SJCRH30 (cell line): ENCODE data around the gene SPRYD3. TPM values are rescaled to one million over a fixed set of nuclear protein-coding genes. Genes with fewer than 3 reads are reported as not detected.

Experiments
- DNase-seq, 2 experiments: peaks; one replicate each; pipeline ENCODE4 v3.0.0-alpha.2; 2015 to 2020
- H3K27ac ChIP-seq: fragments of 250-450 bp; sonication (Bioruptor Pico); 2 replicates; pipeline ENCODE4 v1.5.1; 2020; ENCODE audit warnings: mild to moderate bottlenecking, moderate library complexity
- H3K27me3 ChIP-seq: fragments of 250-450 bp; sonication (Bioruptor Pico); 2 replicates; pipeline ENCODE4 v1.5.1; 2020; ENCODE audit warnings: mild to moderate bottlenecking, moderate library complexity
- H3K36me3 ChIP-seq: fragments of 250-450 bp; sonication (Bioruptor Pico); 2 replicates; pipeline ENCODE4 v1.5.1; 2020; ENCODE audit warnings: mild to moderate bottlenecking, moderate library complexity
- H3K4me1 ChIP-seq: fragments of 250-450 bp; sonication (Bioruptor Pico); 2 replicates; pipeline ENCODE4 v1.5.1; 2020; ENCODE audit warnings: mild to moderate bottlenecking, moderate library complexity
- H3K4me3 ChIP-seq: fragments of 250-450 bp; sonication (Bioruptor Pico); 2 replicates; pipeline ENCODE4 v1.5.1; 2020; ENCODE audit warnings: mild to moderate bottlenecking, moderate library complexity
- H3K9me3 ChIP-seq: fragments of 250-450 bp; sonication (Bioruptor Pico); replicated peaks from 2 replicates; pipeline ENCODE4 v1.5.1; 2020; ENCODE audit warnings: mild to moderate bottlenecking, moderate library complexity
- total RNA-seq: library from RNA; depleted of rRNA; stranded (reverse); fragments of >200 nt; shearing (Covaris generic); gene quantifications from 2 replicates; pipeline ENCODE4 v1.2.3, GENCODE V29; 2014

SPRYD3 gene
- total RNA-seq, 1 experiment from 2014 or later: 10.4 TPM

DNA sequence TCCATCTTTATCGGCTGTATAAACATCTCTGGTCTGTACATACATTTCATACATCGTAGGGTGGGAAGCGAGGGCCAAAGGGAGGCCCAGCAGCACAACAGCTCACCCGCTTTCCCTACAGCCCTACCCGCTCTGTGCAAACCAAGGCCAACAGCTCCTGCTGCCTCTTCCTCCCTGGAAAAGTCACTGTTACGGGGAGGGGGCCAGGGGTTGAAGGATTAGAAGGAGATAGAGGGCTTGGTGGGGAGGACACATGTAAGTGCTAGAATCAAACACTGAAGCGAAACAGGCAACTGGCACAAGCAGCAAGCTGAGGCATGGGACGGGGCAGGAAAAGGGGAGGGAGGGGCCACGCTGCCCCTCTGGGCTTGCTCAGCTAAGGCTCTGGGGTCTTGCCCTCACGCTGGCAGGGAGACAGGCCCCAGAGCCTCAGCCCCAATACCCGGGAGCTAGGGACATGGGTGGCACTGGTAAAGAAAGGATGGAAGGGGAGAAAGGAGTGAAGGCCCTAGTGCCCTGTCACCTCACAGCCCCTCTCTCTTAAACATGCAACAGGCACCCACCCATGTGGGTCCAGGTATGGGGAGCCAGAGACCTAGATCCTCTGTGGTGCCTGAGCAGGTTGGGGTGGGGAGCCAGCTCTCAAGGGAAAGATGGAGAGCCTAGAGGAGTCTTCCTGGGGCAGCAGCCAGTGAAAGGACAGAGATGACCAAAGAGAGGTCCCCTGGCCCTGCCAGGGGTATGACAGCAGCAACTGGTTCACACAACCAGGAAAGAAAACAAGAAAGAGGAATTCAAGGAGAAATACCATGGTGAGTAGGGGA, 14.4 kb downstream of the SPRYD3 start:
- H3K36me3 ChIP-seq: no peaks in the 10 kb centered on the region
- peaks cover 21% of the 10 kb centered on the region for H3K4me1 ChIP-seq
- no peak overlapping the region for H3K27ac ChIP-seq
- H3K27me3 ChIP-seq: no peaks in the 10 kb centered on the region
- no peak for DNase-seq
- H3K4me3 ChIP-seq: no peak overlapping the region
- no peaks in the 10 kb centered on the region for H3K9me3 ChIP-seq

DNA sequence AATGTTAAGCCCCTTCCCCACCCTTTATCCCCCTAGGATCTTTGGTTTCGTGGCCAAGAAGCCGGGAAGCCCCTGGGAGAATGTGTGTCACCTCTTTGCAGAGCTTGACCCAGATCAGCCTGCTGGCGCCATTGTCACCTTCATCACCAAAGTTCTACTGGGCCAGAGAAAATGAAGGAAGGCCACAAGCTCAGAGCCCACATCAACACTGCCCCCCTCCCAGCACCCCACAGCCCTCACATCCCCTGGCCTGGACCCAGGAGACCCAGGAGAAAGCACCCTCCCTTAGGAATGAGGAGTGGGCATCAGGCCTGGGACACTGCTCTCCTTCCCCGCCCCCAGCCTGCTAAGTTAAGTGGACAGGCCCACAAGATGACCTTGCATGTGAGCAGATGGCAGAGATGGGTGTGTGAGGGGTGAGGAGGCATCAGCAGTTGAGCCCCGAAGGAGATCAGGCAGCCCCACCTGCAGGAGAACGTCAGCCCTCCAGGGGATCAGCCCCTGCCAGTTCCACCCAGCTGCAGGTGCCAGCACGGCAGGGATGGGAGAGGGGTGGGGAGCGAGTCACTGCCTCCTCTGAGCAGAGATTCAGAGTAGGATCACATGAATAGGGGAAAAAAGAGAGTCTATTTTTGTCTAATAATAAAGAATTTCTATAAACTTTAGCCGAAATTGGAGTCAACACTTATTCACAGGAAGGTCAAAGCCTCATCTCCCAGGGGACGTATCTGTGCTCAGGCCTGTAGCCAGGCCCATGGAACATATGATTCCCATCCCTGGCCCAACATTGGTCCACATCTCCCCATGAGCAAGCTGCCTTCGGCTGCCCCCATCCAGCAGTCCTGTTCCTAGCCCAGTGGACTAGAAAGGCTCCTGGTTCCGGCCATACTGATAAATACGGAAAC, 15.2 kb downstream of the SPRYD3 start:
- no peak overlapping the region for H3K4me3 ChIP-seq
- H3K27ac ChIP-seq: no peak overlapping the region
- peaks cover 21% of the 10 kb centered on the region for H3K4me1 ChIP-seq
- H3K27me3 ChIP-seq: no peaks in the 10 kb centered on the region
- DNase-seq: no peak
- H3K9me3 ChIP-seq: no peaks in the 10 kb centered on the region
- no peaks in the 10 kb centered on the region for H3K36me3 ChIP-seq

DNA sequence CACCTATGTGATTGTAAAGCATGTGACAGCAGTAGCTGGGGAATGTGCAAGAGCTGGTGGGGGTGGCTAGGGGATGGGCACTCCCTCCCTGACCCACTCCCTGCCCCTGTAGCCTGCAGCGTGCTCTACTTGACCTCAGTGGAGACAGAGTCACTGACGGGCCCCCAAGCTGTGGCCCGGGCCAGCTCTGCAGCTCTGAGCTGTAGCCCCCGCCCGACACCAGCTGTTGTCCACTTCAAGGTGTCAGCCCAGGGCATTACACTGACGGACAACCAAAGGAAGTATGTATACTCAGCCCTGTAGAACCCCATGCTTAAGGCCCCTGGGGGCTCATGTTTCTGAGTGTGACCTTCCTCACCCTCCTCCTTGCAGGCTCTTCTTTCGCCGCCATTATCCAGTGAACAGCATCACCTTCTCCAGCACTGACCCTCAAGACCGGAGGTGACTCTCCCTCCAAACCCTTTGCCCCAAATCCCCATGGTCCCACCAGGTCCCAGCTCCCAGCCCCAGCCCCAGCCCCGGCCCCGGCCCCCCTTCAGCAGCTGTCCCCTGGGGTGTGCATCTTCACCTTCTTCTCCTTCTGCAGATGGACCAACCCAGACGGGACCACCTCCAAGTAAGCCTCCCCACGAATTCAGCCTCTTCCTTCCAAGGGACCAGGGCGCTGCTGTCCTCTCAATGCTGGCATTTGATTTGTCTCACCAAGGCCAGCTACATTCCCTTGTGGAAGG, 16.0 kb downstream of the SPRYD3 start:
- H3K27me3 ChIP-seq: no peaks in the 10 kb centered on the region
- no peak overlapping the region for H3K27ac ChIP-seq
- no peak for DNase-seq
- H3K9me3 ChIP-seq: no peaks in the 10 kb centered on the region
- peaks cover 21% of the 10 kb centered on the region for H3K4me1 ChIP-seq
- no peaks in the 10 kb centered on the region for H3K36me3 ChIP-seq
- H3K4me3 ChIP-seq: no peak overlapping the region

DNA sequence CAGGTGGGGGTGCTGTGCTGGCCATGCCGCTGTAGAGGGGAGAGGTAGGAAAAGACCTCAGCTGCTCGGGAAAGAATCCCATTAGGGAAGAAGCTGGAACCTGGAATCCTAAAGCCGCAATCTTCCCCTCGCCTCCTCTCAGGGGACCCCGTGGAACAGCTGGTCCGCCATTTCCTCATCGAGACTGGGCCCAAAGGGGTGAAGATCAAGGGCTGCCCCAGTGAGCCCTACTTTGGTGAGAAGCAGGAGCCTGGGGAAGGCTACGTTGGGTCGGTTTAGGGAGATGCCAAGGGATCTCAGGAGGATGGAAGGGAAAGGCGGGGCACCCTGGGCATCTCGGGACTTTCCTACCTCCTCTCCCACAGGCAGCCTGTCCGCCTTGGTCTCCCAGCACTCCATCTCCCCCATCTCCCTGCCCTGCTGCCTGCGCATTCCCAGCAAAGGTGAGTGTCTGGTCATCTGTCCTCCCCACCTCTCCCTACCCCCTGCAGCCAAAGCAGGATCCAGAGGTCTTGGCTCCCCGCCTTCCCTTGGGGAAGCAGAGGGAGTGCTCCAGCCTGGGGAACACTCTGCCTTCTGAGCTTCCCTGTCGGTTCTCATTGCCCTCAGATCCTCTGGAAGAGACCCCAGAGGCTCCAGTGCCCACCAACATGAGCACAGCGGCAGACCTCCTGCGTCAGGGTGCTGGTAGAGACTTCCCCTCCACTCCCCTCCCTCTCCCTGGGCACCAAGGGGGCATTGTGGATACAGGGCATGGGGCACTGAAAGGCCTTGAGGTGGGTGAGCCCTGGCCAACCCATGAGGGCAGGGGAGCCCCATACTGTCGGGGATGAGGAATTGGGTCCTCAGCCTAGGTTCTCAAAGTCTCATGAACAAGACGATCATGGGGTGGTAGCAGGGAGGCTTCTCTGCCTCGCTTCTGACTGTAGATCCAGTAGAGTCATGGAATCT, 16.9 kb downstream of the SPRYD3 start:
- Histone ChIP-seq H3K4me3 (no peak overlapping the region), H3K27me3 (no peaks in the 10 kb centered on the region), H3K9me3 (no peaks in the 10 kb centered on the region), H3K36me3 (no peaks in the 10 kb centered on the region), H3K27ac (no peak overlapping the region), H3K4me1 (peaks cover 21% of the 10 kb centered on the region)
- no peak for DNase-seq

DNA sequence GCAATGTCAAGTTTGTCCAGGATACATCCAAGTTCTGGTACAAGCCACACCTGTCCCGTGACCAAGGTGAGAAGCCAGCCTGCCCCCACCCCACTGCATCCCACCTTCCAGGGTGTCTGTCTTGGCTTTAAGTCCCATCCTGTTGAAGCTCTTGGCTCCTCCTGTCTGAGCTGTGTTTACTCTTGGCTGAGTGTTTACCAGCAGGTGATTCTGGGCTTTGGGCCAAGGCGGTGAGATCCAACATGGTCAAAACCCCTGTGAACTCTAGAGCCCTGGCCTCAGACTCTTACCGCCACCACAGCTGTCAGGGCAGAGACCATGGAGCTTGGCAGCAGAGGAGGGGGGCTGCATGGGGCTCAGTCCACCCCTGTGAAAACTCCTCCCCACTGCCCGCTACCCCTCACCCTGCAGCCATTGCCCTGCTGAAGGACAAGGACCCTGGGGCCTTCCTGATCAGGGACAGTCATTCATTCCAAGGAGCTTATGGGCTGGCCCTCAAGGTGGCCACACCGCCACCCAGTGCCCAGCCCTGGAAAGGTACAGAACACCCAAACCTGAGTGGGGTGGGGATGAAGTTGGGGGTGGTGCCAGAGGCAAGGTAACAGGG, 17.7 kb downstream of the SPRYD3 start:
- no peak overlapping the region for H3K4me3 ChIP-seq
- no peak for DNase-seq
- H3K27me3 ChIP-seq: no peaks in the 10 kb centered on the region
- H3K27ac ChIP-seq: no peak overlapping the region
- peaks cover 21% of the 10 kb centered on the region for H3K4me1 ChIP-seq
- H3K36me3 ChIP-seq: no peaks in the 10 kb centered on the region
- H3K9me3 ChIP-seq: no peaks in the 10 kb centered on the region

DNA sequence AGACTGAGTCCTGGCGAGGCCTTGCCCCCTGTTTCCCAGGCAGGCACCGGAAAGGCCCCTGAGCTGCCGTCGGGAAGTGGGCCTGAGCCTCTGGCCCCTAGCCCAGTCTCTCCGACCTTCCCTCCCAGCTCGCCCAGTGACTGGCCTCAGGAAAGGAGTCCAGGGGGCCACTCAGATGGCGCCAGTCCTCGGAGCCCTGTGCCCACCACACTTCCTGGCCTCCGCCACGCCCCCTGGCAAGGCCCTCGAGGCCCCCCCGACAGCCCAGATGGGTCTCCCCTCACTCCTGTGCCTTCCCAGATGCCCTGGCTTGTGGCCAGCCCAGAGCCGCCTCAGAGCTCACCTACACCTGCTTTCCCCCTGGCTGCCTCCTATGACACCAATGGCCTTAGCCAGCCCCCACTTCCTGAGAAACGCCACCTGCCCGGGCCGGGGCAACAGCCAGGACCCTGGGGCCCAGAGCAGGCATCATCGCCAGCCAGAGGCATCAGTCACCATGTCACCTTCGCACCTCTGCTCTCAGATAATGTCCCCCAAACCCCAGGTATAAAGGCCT, 18.4 kb downstream of the SPRYD3 start:
- DNase-seq: no peak
- H3K36me3 ChIP-seq: no peaks in the 10 kb centered on the region
- no peaks in the 10 kb centered on the region for H3K9me3 ChIP-seq
- no peaks in the 10 kb centered on the region for H3K27me3 ChIP-seq
- no peak overlapping the region for H3K27ac ChIP-seq
- no peak overlapping the region for H3K4me3 ChIP-seq
- H3K4me1 ChIP-seq: peaks cover 15% of the 10 kb centered on the region; the same call in 1 of the 2 replicates

DNA sequence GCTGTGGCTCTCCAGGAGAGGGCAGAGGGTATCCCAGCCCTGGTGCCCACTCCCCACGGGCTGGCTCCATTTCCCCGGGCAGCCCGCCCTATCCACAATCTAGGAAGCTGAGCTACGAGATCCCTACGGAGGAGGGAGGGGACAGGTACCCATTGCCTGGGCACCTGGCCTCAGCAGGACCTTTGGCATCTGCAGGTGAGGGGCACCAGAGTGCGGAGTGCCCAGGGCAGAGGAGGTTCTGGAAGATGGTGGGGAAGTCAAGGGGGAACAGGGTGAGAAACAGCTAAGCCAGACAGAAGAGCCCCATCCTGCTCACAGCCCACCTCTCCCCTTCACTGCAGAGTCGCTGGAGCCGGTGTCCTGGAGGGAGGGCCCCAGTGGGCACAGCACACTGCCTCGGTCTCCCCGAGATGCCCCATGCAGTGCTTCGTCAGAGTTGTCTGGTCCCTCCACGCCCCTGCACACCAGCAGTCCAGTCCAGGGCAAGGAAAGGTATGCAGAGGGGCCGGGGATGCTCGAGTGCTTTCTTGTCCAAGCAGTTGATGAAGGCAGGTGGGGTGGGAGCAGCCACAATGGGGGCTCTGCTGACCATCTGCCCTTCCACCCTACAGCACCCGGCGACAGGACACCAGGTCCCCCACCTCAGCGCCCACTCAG, 19.0 kb downstream of the SPRYD3 start:
- Histone ChIP-seq H3K36me3 (no peaks in the 10 kb centered on the region), H3K4me3 (no peak overlapping the region), H3K27ac (no peak overlapping the region), H3K9me3 (no peaks in the 10 kb centered on the region), H3K27me3 (no peaks in the 10 kb centered on the region), H3K4me1 (peaks cover 15% of the 10 kb centered on the region; the same call in 1 of the 2 replicates)
- no peak for DNase-seq

DNA sequence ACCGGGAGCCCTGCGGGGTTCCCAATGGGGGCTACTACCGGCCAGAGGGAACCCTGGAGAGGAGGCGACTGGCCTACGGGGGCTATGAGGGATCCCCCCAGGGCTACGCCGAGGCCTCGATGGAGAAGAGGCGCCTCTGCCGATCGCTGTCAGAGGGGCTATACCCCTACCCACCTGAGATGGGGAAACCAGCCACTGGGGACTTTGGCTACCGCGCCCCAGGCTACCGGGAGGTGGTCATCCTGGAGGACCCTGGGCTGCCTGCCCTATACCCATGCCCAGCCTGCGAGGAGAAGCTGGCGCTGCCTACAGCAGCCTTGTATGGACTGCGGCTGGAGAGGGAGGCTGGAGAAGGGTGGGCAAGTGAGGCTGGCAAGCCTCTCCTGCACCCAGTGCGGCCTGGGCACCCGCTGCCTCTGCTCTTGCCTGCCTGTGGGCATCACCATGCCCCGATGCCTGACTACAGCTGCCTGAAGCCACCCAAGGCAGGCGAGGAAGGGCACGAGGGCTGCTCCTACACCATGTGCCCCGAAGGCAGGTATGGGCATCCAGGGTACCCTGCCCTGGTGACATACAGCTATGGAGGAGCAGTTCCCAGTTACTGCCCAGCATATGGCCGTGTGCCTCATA, 19.6 kb downstream of the SPRYD3 start:
- Histone ChIP-seq H3K4me1 (peaks cover 15% of the 10 kb centered on the region; the same call in 1 of the 2 replicates), H3K27ac (no peak overlapping the region), H3K27me3 (no peaks in the 10 kb centered on the region), H3K9me3 (no peaks in the 10 kb centered on the region), H3K36me3 (no peaks in the 10 kb centered on the region), H3K4me3 (no peak overlapping the region)
- DNase-seq: no peak

DNA sequence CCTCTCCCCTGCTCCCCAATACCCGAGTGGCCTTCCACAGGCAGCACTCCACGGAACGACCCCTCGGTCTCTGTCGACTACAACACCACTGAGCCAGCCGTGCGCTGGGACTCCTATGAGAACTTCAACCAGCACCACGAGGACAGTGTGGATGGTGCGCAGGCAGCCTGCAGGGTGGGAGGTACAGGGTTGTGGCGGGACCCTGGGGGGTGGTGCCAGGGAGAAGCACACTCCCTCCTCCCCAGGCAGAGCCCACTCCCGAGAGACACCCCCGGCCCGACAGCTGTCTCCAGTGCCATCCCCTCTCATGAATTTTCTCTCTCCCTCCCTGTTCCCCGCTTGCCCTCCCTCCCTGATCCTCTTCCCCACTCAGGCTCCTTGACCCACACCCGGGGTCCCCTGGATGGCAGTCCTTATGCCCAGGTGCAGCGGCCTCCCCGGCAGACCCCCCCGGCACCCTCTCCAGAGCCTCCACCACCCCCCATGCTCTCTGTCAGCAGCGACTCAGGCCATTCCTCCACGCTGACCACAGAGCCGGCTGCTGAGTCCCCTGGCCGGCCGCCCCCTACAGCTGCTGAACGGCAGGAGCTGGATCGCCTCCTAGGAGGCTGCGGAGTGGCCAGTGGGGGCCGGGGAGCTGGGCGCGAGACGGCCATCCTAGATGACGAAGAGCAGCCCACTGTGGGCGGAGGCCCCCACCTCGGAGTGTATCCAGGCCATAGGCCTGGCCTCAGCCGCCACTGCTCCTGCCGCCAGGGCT, 20.3 kb downstream of the SPRYD3 start:
- Histone ChIP-seq H3K27me3 (no peaks in the 10 kb centered on the region), H3K36me3 (no peaks in the 10 kb centered on the region), H3K4me3 (no peak overlapping the region), H3K9me3 (no peaks in the 10 kb centered on the region), H3K4me1 (peaks cover 15% of the 10 kb centered on the region; the same call in 1 of the 2 replicates), H3K27ac (no peak overlapping the region)
- no peak for DNase-seq

DNA sequence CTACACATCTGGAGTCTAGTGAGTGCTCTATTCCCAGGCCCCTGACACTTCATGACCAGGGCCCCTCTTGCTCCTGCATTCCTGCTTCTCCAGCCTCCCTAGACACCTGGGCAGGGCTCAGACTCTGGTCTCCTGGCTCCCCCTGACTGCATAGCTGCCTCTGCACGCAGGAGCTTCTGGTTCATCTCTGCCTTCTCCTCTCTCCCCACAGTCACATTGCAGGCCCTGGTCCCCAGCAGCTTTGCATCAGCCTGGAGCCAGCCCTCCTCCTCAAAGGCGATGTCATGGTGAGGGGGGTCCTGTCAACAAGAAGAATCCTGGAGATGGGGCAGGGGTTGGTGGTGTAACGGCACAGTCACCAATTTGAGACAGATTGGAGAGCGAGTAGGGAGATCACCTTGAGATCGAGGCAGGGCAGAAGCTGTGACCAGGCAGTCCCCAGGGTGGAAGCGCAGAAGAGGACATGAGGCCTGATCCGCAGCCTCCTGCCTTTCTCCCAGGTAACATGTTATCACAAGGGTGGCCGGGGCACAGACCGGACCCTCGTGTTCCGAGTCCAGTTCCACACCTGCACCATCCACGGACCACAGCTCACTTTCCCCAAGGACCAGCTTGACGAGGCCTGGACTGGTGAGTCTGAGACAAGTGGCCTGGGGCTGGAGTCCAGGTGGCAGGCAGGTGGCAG, 21.2 kb downstream of the SPRYD3 start:
- H3K4me1 ChIP-seq: peaks cover 14% of the 10 kb centered on the region; the same call in 1 of the 2 replicates
- no peak overlapping the region for H3K27ac ChIP-seq
- H3K36me3 ChIP-seq: no peaks in the 10 kb centered on the region
- no peaks in the 10 kb centered on the region for H3K27me3 ChIP-seq
- H3K4me3 ChIP-seq: no peak overlapping the region
- DNase-seq: no peak
- no peaks in the 10 kb centered on the region for H3K9me3 ChIP-seq

DNA sequence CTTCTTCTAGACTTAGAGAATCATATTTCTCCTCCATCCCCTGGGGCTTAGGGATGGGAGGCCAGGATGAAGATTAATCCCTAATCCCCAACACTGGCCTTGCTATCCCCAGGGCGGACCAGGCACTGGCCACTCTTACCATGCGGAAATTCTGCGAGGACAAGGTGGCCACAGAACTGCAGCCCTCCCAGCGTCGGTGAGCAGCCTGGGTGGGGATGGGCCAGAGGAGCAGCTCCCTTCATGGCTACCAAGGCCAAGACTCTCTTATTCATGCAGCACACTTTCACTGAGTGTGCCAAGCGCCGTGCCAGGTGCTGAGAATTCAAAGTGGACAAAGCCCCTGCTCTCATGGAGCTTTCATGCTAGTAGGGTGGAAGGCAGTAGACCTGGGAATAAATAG, 22.3 kb downstream of the SPRYD3 start:
- Histone ChIP-seq H3K36me3 (no peaks in the 10 kb centered on the region), H3K27ac (no peak overlapping the region), H3K4me1 (peaks cover 11% of the 10 kb centered on the region; the same call in 1 of the 2 replicates), H3K27me3 (no peaks in the 10 kb centered on the region), H3K4me3 (no peak overlapping the region), H3K9me3 (no peaks in the 10 kb centered on the region)
- no peak for DNase-seq
